Measurements from ENCODE around the gene KNOP1. TPM values are rescaled to one million over a fixed set of nuclear protein-coding genes. Genes with fewer than 3 reads are reported as not detected.
A peak's percentile ranks its signal among the peaks of the same experiment; 100 is the strongest.

The KNOP1 gene
- total RNA-seq, 1 experiment from 2014 or later: 93.9 TPM

- WGBS (ENCODE audit: extremely low coverage, insufficient read length, low lambda C conversion rate): no CpG with 5 or more reads among the region's 5 CpGs
- peaks cover 71 to 93% (median 91%) of the 10 kb centered on the region in 3 experiments for H3K36me3 Mint-ChIP-seq (ENCODE audit: insufficient read depth in 1 of 3, low read depth in 3 of 3)
- no peak overlapping the region for H3K4me3 Mint-ChIP-seq
Observed at GRCh38 chr16:19705843-19706242, 12.2 kb downstream of the KNOP1 start.

More at GRCh38 chr16:19705843-19706242, 12.2 kb downstream of the KNOP1 start:
- Histone ChIP-seq H4K91ac (ENCODE audit: insufficient read length, low read depth, low read length) (no peak overlapping the region), H3K23me2 (ENCODE audit: insufficient read length, low read depth, low read length, poor library complexity, severe bottlenecking) (no peaks in the 10 kb centered on the region), H3K4me2 (ENCODE audit: insufficient read depth, insufficient read length, low read length) (no peak overlapping the region), H3K18ac (ENCODE audit: insufficient read length, low read depth, low read length) (no peak overlapping the region), H2BK20ac (ENCODE audit: low read depth, low read length, poor library complexity, severe bottlenecking) (no peak overlapping the region), H2AFZ (ENCODE audit: low read length) (no peak overlapping the region), H3K56ac (ENCODE audit: insufficient read length, low read depth, low read length) (no peak overlapping the region), H3K27ac (ENCODE audit: insufficient read length, low read depth, low read length) (no peak overlapping the region), H3K27me3 (ENCODE audit: insufficient read depth, low read length) (no peaks in the 10 kb centered on the region), H3K4me1 (ENCODE audit: insufficient read depth, low read length) (no peaks in the 10 kb centered on the region), H4K5ac (ENCODE audit: insufficient read length, low read depth, low read length) (no peak overlapping the region), H3K9me3 (ENCODE audit: control insufficient read depth, low read depth, low read length) (no peaks in the 10 kb centered on the region), H2BK5ac (ENCODE audit: insufficient read length, low read length) (no peak overlapping the region), H4K20me1 (ENCODE audit: control insufficient read depth, insufficient read depth, insufficient read length) (peaks cover 6% of the 10 kb centered on the region), H3K4ac (ENCODE audit: low read depth, low read length) (no peak overlapping the region), H3K79me1 (ENCODE audit: insufficient read depth, low read depth, low read length, poor library complexity, severe bottlenecking) (peaks cover 2% of the 10 kb centered on the region), H4K8ac (replicated peaks; ENCODE audit: insufficient read length, low read depth, low read length) (no peak overlapping the region), H3K23ac (ENCODE audit: insufficient read length, low read depth, low read length) (no peak overlapping the region), H2AK5ac (ENCODE audit: insufficient read length, low read length) (no peak overlapping the region), H2BK12ac (ENCODE audit: insufficient read length, low read depth, low read length) (no peak overlapping the region), H2BK120ac (ENCODE audit: low read depth, low read length, poor library complexity, severe bottlenecking) (no peak overlapping the region), H2BK15ac (ENCODE audit: low read depth, low read length) (no peak overlapping the region), H3T11ph (ENCODE audit: low read length) (no peak overlapping the region), H3K14ac (ENCODE audit: insufficient read depth, low read length) (no peak overlapping the region), H3K9ac (ENCODE audit: extremely low read depth, insufficient read length, low read length) (no peak overlapping the region), H3K79me2 (ENCODE audit: insufficient read depth, low read length) (peaks cover 4% of the 10 kb centered on the region; the same call in 1 of the 2 replicates)
- Mint-ChIP-seq H3K9me3 (no peaks in the 10 kb centered on the region), H3K4me1 (peaks cover 25 to 37% of the 10 kb centered on the region in 2 experiments), H3K27ac (peak overlapping the region in 1 of 3 experiments; percentile 70; a peak in 2 of 7 replicates), H3K27me3 (ENCODE audit: low read depth) (no peaks in the 10 kb centered on the region)
- DNase-seq: no peak
- TF ChIP-seq CTCF (conservative IDR thresholded peaks at IDR 0.05): no peak
